ENCODE measurements around the gene C6orf136.
A peak's percentile ranks its signal among the peaks of the same experiment; 100 is the strongest.

The C6orf136 gene

GRCh38 chr6:30683980-30684338, 37.0 kb downstream of the C6orf136 start:
- Mint-ChIP-seq H3K9me3 (no peaks in the 10 kb centered on the region), H3K27me3 (ENCODE audit: low read depth) (no peaks in the 10 kb centered on the region), H3K4me3 (peak overlapping the region; percentile 96), H3K27ac (peak overlapping the region; percentile 88), H3K4me1 (ENCODE audit: low read depth) (peaks cover 38% of the 10 kb centered on the region), H3K36me3 (ENCODE audit: low read depth) (peaks cover 76% of the 10 kb centered on the region)
- DNase-seq (ENCODE audit: low spot score), result no peak

- Mint-ChIP-seq H3K4me3 (peak overlapping the region; percentile 96), H3K9me3 (no peaks in the 10 kb centered on the region), H3K27me3 (ENCODE audit: low read depth) (no peaks in the 10 kb centered on the region), H3K27ac (peak overlapping the region; percentile 93), H3K36me3 (ENCODE audit: low read depth) (peaks cover 70% of the 10 kb centered on the region), H3K4me1 (ENCODE audit: low read depth) (peaks cover 38% of the 10 kb centered on the region)
- peak; percentile 54 for DNase-seq (ENCODE audit: low spot score)
These were observed 37.6 kb downstream of the C6orf136 start for GRCh38 chr6:30684386-30685156.

- H3K4me3 Mint-ChIP-seq, result peak overlapping the region; percentile 96
- H3K27ac Mint-ChIP-seq, result peak overlapping the region; percentile 93
- H3K9me3 Mint-ChIP-seq, result no peaks in the 10 kb centered on the region
- peaks cover 62% of the 10 kb centered on the region for H3K36me3 Mint-ChIP-seq (ENCODE audit: low read depth)
- no peaks in the 10 kb centered on the region for H3K27me3 Mint-ChIP-seq (ENCODE audit: low read depth)
- no peak for DNase-seq (ENCODE audit: low spot score)
- peaks cover 37% of the 10 kb centered on the region for H3K4me1 Mint-ChIP-seq (ENCODE audit: low read depth)
These were observed 38.5 kb downstream of the C6orf136 start for GRCh38 chr6:30685157-30686008.

- H3K36me3 Mint-ChIP-seq (ENCODE audit: low read depth), result peaks cover 55% of the 10 kb centered on the region
- H3K4me3 Mint-ChIP-seq, result peak within 1 kb of the TSS; percentile 96
- DNase-seq (ENCODE audit: low spot score), result peak; percentile 82
- H3K4me1 Mint-ChIP-seq (ENCODE audit: low read depth), result peaks cover 40% of the 10 kb centered on the region
- peak within 1 kb of the TSS; percentile 93 for H3K27ac Mint-ChIP-seq
- no peaks in the 10 kb centered on the region for H3K27me3 Mint-ChIP-seq (ENCODE audit: low read depth)
- no peaks in the 10 kb centered on the region for H3K9me3 Mint-ChIP-seq
These were observed 39.3 kb downstream of the C6orf136 start, which contains the start of gene PPP1R18 for GRCh38 chr6:30686009-30686907. Gene PPP1R18 (minus strand): TSS chr6:30686645. CDS start chr6:30686018, 627 bp downstream.

GRCh38 chr6:30686908-30687658, 40.1 kb downstream of the C6orf136 start:
- Mint-ChIP-seq H3K4me3 (peak overlapping the region; percentile 96), H3K27ac (peak overlapping the region; percentile 93), H3K4me1 (ENCODE audit: low read depth) (peaks cover 40% of the 10 kb centered on the region), H3K9me3 (no peaks in the 10 kb centered on the region), H3K36me3 (ENCODE audit: low read depth) (peaks cover 47% of the 10 kb centered on the region), H3K27me3 (ENCODE audit: low read depth) (no peaks in the 10 kb centered on the region)
- peak; percentile 85 for DNase-seq (ENCODE audit: low spot score)

GRCh38 chr6:30687659-30688431, 40.9 kb downstream of the C6orf136 start:
- Mint-ChIP-seq H3K36me3 (ENCODE audit: low read depth) (peaks cover 40% of the 10 kb centered on the region), H3K27me3 (ENCODE audit: low read depth) (no peaks in the 10 kb centered on the region), H3K27ac (peak overlapping the region; percentile 93), H3K4me1 (ENCODE audit: low read depth) (peaks cover 40% of the 10 kb centered on the region), H3K9me3 (no peaks in the 10 kb centered on the region), H3K4me3 (peak overlapping the region; percentile 96)
- no peak for DNase-seq (ENCODE audit: low spot score)

- H3K27ac Mint-ChIP-seq, result peak overlapping the region; percentile 93
- peaks cover 40% of the 10 kb centered on the region for H3K4me1 Mint-ChIP-seq (ENCODE audit: low read depth)
- H3K36me3 Mint-ChIP-seq (ENCODE audit: low read depth), result peaks cover 33% of the 10 kb centered on the region
- H3K9me3 Mint-ChIP-seq, result no peaks in the 10 kb centered on the region
- no peaks in the 10 kb centered on the region for H3K27me3 Mint-ChIP-seq (ENCODE audit: low read depth)
- peak overlapping the region; percentile 96 for H3K4me3 Mint-ChIP-seq
- DNase-seq (ENCODE audit: low spot score), result no peak
These were observed 41.6 kb downstream of the C6orf136 start for GRCh38 chr6:30688569-30688968.

- peaks cover 26% of the 10 kb centered on the region for H3K36me3 Mint-ChIP-seq (ENCODE audit: low read depth)
- peaks cover 40% of the 10 kb centered on the region for H3K4me1 Mint-ChIP-seq (ENCODE audit: low read depth)
- no peak for DNase-seq (ENCODE audit: low spot score)
- H3K4me3 Mint-ChIP-seq, result peak overlapping the region; percentile 96
- no peaks in the 10 kb centered on the region for H3K9me3 Mint-ChIP-seq
- H3K27ac Mint-ChIP-seq, result peak overlapping the region; percentile 93
- no peaks in the 10 kb centered on the region for H3K27me3 Mint-ChIP-seq (ENCODE audit: low read depth)
These were observed 42.3 kb downstream of the C6orf136 start for GRCh38 chr6:30689022-30689865.

- peaks cover 21% of the 10 kb centered on the region for H3K36me3 Mint-ChIP-seq (ENCODE audit: low read depth)
- peaks cover 40% of the 10 kb centered on the region for H3K4me1 Mint-ChIP-seq (ENCODE audit: low read depth)
- DNase-seq (ENCODE audit: low spot score), result no peak
- peak overlapping the region; percentile 80 for H3K27ac Mint-ChIP-seq
- peak overlapping the region; percentile 96 for H3K4me3 Mint-ChIP-seq
- no peaks in the 10 kb centered on the region for H3K9me3 Mint-ChIP-seq
- no peaks in the 10 kb centered on the region for H3K27me3 Mint-ChIP-seq (ENCODE audit: low read depth)
These were observed 43.1 kb downstream of the C6orf136 start for GRCh38 chr6:30689985-30690384.

GRCh38 chr6:30690403-30691207, 43.7 kb downstream of the C6orf136 start, which contains the start of gene NRM:
Gene NRM (minus strand): TSS chr6:30690984. CDS start chr6:30690974, 10 bp downstream.
- peak within 1 kb of the TSS; percentile 96 for H3K4me3 Mint-ChIP-seq
- DNase-seq (ENCODE audit: low spot score), result peak; percentile 74
- H3K36me3 Mint-ChIP-seq (ENCODE audit: low read depth), result peaks cover 15% of the 10 kb centered on the region

GRCh38 chr6:30691208-30691847, 44.4 kb downstream of the C6orf136 start:
- peaks cover 37% of the 10 kb centered on the region for H3K4me1 Mint-ChIP-seq (ENCODE audit: low read depth)
- no peak for DNase-seq (ENCODE audit: low spot score)
- no peaks in the 10 kb centered on the region for H3K27me3 Mint-ChIP-seq (ENCODE audit: low read depth)
- no peaks in the 10 kb centered on the region for H3K9me3 Mint-ChIP-seq
- H3K36me3 Mint-ChIP-seq (ENCODE audit: low read depth), result peaks cover 8% of the 10 kb centered on the region
- peak overlapping the region; percentile 52 for H3K27ac Mint-ChIP-seq
- peak overlapping the region; percentile 83 for H3K4me3 Mint-ChIP-seq

More at GRCh38 chr6:30690403-30691207, 43.7 kb downstream of the C6orf136 start, which contains the start of gene NRM:
- Mint-ChIP-seq H3K4me1 (ENCODE audit: low read depth) (peaks cover 40% of the 10 kb centered on the region), H3K9me3 (no peaks in the 10 kb centered on the region), H3K27me3 (ENCODE audit: low read depth) (no peaks in the 10 kb centered on the region), H3K27ac (peak within 1 kb of the TSS; percentile 80)

All from T-helper 2 cell treated with Interferon-gamma antibody and Interleukin-4, amounts not matched to agents 5 μg/mL and 100 μg/mL, for 36 hours (primary cell).